ENCODE results near the gene SREBF2. TPM values are rescaled to one million over a fixed set of nuclear protein-coding genes. Genes with fewer than 3 reads are reported as not detected.

Gene SREBF2
- total and polyA plus RNA-seq, 2 of the 13 experiments (the other 11 are each of a cell fraction or from before 2014, with no cell fraction given), result 53.8 to 72.6 TPM

DNA sequence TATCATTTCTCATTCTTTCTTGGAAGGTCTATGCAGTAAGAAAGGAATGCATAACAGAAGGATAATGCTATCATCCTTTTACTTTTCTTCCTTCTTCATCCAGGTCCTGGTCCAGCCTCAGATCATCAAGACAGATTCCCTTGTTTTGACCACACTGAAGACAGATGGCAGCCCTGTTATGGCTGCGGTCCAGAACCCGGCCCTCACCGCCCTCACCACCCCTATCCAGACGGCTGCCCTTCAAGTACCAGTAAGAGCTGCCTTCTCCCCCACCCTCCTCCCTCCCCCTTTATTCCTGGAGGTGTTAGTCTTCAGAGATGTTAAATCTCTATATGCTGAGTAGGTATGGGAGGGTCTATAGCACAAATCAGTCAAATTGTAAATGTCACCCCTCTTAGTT is 37.9 kb downstream of the SREBF2 start:
- H3K36me3 ChIP-seq (replicated peaks in 1 of 2; ENCODE audit: control insufficient read depth in 1 of 2, insufficient read depth in 2 of 2, low read length in 2 of 2), result peaks cover 38 to 84% of the 10 kb centered on the region in 2 experiments
- no peaks in the 10 kb centered on the region for H3K27me3 ChIP-seq (ENCODE audit: control insufficient read depth in 1 of 2, insufficient read depth in 2 of 2, low read length in 2 of 2)
- no peak overlapping the region for H2AFZ ChIP-seq (ENCODE audit: low read length)
- no peak for TF ChIP-seq ZNF30 (CRISPR knock-in tag; IDR thresholded peaks at IDR 0.05)
- no peak for TF ChIP-seq ZSCAN9 (CRISPR knock-in tag; IDR thresholded peaks at IDR 0.05; ENCODE audit: borderline replicate concordance)
- no peak for TF ChIP-seq GFI1 (CRISPR knock-in tag; IDR thresholded peaks at IDR 0.05; ENCODE audit: borderline replicate concordance)
- TF ChIP-seq ATF4 (CRISPR knock-in tag; IDR thresholded peaks at IDR 0.05), result no peak
- TF ChIP-seq AKAP8 (CRISPR knock-in tag; IDR thresholded peaks at IDR 0.05), result no peak
- no peak for TF ChIP-seq POGZ (CRISPR knock-in tag; IDR thresholded peaks at IDR 0.05)
- no peak for TF ChIP-seq ZFYVE20 (CRISPR knock-in tag; IDR thresholded peaks at IDR 0.05; ENCODE audit: borderline replicate concordance, low read depth)
- TF ChIP-seq REXO4 (CRISPR knock-in tag; IDR thresholded peaks at IDR 0.05; ENCODE audit: borderline replicate concordance), result no peak
- no peak for TF ChIP-seq LCORL (IDR thresholded peaks at IDR 0.05)
- no peak for TF ChIP-seq LCORL (CRISPR knock-in tag; IDR thresholded peaks at IDR 0.05)
- TF ChIP-seq JUND (CRISPR knock-in tag; IDR thresholded peaks at IDR 0.05), result no peak
- TF ChIP-seq, protein P1, sequence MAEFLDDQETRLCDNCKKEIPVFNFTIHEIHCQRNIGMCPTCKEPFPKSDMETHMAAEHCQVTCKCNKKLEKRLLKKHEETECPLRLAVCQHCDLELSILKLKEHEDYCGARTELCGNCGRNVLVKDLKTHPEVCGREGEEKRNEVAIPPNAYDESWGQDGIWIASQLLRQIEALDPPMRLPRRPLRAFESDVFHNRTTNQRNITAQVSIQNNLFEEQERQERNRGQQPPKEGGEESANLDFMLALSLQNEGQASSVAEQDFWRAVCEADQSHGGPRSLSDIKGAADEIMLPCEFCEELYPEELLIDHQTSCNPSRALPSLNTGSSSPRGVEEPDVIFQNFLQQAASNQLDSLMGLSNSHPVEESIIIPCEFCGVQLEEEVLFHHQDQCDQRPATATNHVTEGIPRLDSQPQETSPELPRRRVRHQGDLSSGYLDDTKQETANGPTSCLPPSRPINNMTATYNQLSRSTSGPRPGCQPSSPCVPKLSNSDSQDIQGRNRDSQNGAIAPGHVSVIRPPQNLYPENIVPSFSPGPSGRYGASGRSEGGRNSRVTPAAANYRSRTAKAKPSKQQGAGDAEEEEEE (CRISPR knock-in tag; IDR thresholded peaks at IDR 0.05; ENCODE audit: borderline replicate concordance), result no peak
- no peak for TF ChIP-seq ZBTB26 (CRISPR knock-in tag; IDR thresholded peaks at IDR 0.05; ENCODE audit: borderline replicate concordance)
- TF ChIP-seq IKZF4 (CRISPR knock-in tag; IDR thresholded peaks at IDR 0.05; ENCODE audit: borderline replicate concordance, low read depth, not compliant biosample characterization), result no peak
- FAIRE-seq (no peak), ATAC-seq (no peak), DNase-seq (ENCODE audit: low spot score) (no peak)
- no peak overlapping the region for H3K4me3 ChIP-seq (replicated peaks in 1 of 3; ENCODE audit: insufficient read depth in 1 of 3, low read depth in 2 of 3, low read length in 3 of 3)
- in situ Hi-C loops (cut with HindIII; ENCODE audit: extremely low pct_ligation_motif_present, low pct_unique_long_range_greater_than_20kb) (no loop called here), intact Hi-C loops (cut with micrococcal nuclease; ENCODE audit: unreplicated experiment) (no loop called here)
- peaks cover 5% of the 10 kb centered on the region for H3K79me2 ChIP-seq (ENCODE audit: insufficient read depth, low read length)
- H3K9me3 ChIP-seq (ENCODE audit: low read length), result no peaks in the 10 kb centered on the region
- peaks cover 2% of the 10 kb centered on the region for H4K20me1 ChIP-seq (ENCODE audit: insufficient read depth, low read length)
- H3K9ac ChIP-seq (ENCODE audit: insufficient read depth, low read depth, low read length), result no peak overlapping the region
- H3K27ac ChIP-seq (ENCODE audit: extremely low read length, insufficient read depth, low read length), result no peak overlapping the region
- no peak overlapping the region for H3K4me2 ChIP-seq (ENCODE audit: low read depth, low read length)
- BruUV-seq (replicated peaks), result no TSS peak
- ChIA-PET POLR2A (no interaction called here), CTCF (ENCODE audit: low intra/inter-chr PET ratio, low total read pairs) (no interaction called here)
- H3K4me1 ChIP-seq (ENCODE audit: insufficient read depth, low read length), result no peaks in the 10 kb centered on the region
- WGBS (ENCODE audit: low lambda C conversion rate), result 100% methylated on average over 4 of the region's 4 CpGs

Measured in HepG2 (cell line).